ENCODE data around the gene SLCO4A1.
A peak's percentile ranks its signal among the peaks of the same experiment; 100 is the strongest.

The SLCO4A1 gene

GRCh38 chr20:62638679-62639406, 3.5 kb upstream of the SLCO4A1 start:
- DNase-seq (ENCODE audit: low read depth), result no peak

- DNase-seq (ENCODE audit: low read depth), result no peak
These were observed 2.5 kb upstream of the SLCO4A1 start for GRCh38 chr20:62639765-62640164.

- DNase-seq (ENCODE audit: low read depth), result no peak
These were observed 1.4 kb upstream of the SLCO4A1 start for GRCh38 chr20:62640870-62641269.

- no peak for DNase-seq (ENCODE audit: low read depth)
These were observed 817 bp upstream of the SLCO4A1 start for GRCh38 chr20:62641321-62642050.

- no peak for DNase-seq (ENCODE audit: low read depth)
These were observed 590 bp downstream of the SLCO4A1 start for GRCh38 chr20:62642666-62643520.

- no peak for DNase-seq (ENCODE audit: low read depth)
These were observed 1.3 kb downstream of the SLCO4A1 start for GRCh38 chr20:62643521-62644043.

GRCh38 chr20:62644044-62644795, 1.9 kb downstream of the SLCO4A1 start:
- no peak for DNase-seq (ENCODE audit: low read depth)

GRCh38 chr20:62644802-62645496, 2.6 kb downstream of the SLCO4A1 start:
- DNase-seq (ENCODE audit: low read depth), result no peak

GRCh38 chr20:62645613-62646012, 3.3 kb downstream of the SLCO4A1 start:
- DNase-seq (ENCODE audit: low read depth), result no peak

GRCh38 chr20:62646851-62647520, 4.7 kb downstream of the SLCO4A1 start:
- no peak for DNase-seq (ENCODE audit: low read depth)

GRCh38 chr20:62647521-62648317, 5.4 kb downstream of the SLCO4A1 start:
- no peak for DNase-seq (ENCODE audit: low read depth)

- no peak for DNase-seq (ENCODE audit: low read depth)
These were observed 6.2 kb downstream of the SLCO4A1 start for GRCh38 chr20:62648318-62648995.

- DNase-seq (ENCODE audit: low read depth), result no peak
These were observed 6.8 kb downstream of the SLCO4A1 start for GRCh38 chr20:62649140-62649539.

GRCh38 chr20:62650551-62651284, 8.4 kb downstream of the SLCO4A1 start:
- DNase-seq (ENCODE audit: low read depth), result no peak

GRCh38 chr20:62651285-62652021, 9.2 kb downstream of the SLCO4A1 start:
- no peak for DNase-seq (ENCODE audit: low read depth)

- DNase-seq (ENCODE audit: low read depth), result peak; percentile 95
These were observed 10.0 kb downstream of the SLCO4A1 start for GRCh38 chr20:62652041-62652893.

GRCh38 chr20:62652894-62653305, 10.6 kb downstream of the SLCO4A1 start:
- DNase-seq (ENCODE audit: low read depth), result no peak
